Prostate gland (tissue), 2 donors: ENCODE measurements around the gene SULF2. TPM values are rescaled to one million over a fixed set of nuclear protein-coding genes. Genes with fewer than 3 reads are reported as not detected.

Source experiments
- DNase-seq: peaks from one replicate; pipeline ENCODE4 v3.0.0-alpha.2; 2019; ENCODE audit warnings: low spot score
- H3K27ac ChIP-seq, 2 donors: fragments of 200-600 bp; sonication (generic); 2 replicates each; pipeline ENCODE4 v1.5.1; 2017 to 2019
- H3K27me3 ChIP-seq: fragments of 200-600 bp; sonication (generic); replicated peaks from 2 replicates; pipeline ENCODE4 v1.5.1; 2019; ENCODE audit not compliant: insufficient read depth
- H3K36me3 ChIP-seq, 2 donors: fragments of 200-600 bp; sonication (generic); 1 replicate in 1 of 2; 2 replicates in 1 of 2; pipeline versions ENCODE4 v1.5.1 to v1.8.1; 2017 to 2019
- H3K4me1 ChIP-seq: fragments of 200-600 bp; sonication (generic); replicated peaks from 2 replicates; pipeline ENCODE4 v1.5.1; 2019
- H3K4me3 ChIP-seq, 2 donors: fragments of 200-600 bp; sonication (generic); 2 replicates each; pipeline ENCODE4 v1.5.1; 2017 to 2019
- H3K9me3 ChIP-seq: fragments of 200-600 bp; sonication (generic); 2 replicates; pipeline ENCODE4 v1.5.1; 2017
- CTCF ChIP-seq, 4 experiments: fragments of 200-600 bp in 2 of 4; fragments of 450-650 bp in 2 of 4; sonication (generic) in 2 of 4; IDR thresholded peaks; 1 replicate in 3 of 4; 2 replicates in 1 of 4; pipeline ENCODE4 v1.5.1; 2016 to 2019; ENCODE audit warnings: antibody characterized with exemption in 4 of 4, mild to moderate bottlenecking in 2 of 4, moderate library complexity in 2 of 4
- POLR2A ChIP-seq: fragments of 450-650 bp; IDR thresholded peaks from one replicate; pipeline ENCODE4 v1.6.1; 2016; ENCODE audit warnings: antibody characterized with exemption, mild to moderate bottlenecking
- POLR2AphosphoS5 ChIP-seq: sonication (generic); formaldehyde crosslinking; IDR thresholded peaks from one replicate; pipeline ENCODE4 v1.6.1; 2017; ENCODE audit warnings: antibody characterized with exemption
- WGBS: methylation state at CpG from one replicate; pipeline ENCODE4 v1.1.5; 2018; 5-methylcytosine and 5-hydroxymethylcytosine counted together
- intact Hi-C: fragments of 100-400 bp; cut with DNase I; formaldehyde crosslinking; loops from one replicate; pipeline ENCODE4 v1.14.2; 2022
- total RNA-seq, 2 donors: library from RNA; depleted of rRNA; stranded (reverse); fragments of >200 nt; gene quantifications; one replicate each; pipeline ENCODE4 v1.1.0, GENCODE V29; 2016

SULF2 gene
- total RNA-seq, 2 donors from 2014 or later: 43.6 to 82.0 TPM

DNA sequence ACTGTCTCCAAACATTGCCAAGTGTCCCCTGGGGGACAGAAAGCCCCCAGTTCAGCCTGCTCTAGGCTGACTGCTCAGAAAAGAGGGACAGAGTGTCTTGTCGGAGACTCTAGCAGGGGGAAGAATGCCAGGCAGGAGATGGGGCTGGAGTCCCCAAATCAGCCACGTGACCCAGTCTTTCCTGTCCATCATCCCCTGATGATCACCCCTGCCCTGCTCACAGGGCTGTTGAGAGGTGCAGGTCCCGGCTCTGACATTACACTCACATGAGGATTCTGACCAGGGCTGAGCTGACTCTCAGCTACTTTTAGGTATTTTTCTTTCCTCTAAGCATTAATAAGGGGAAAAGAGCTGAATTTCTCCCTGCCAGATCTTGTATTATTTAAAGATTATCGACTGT lies 115.8 kb downstream of the SULF2 start:
- no peak overlapping the region for H3K27ac ChIP-seq
- no peaks in the 10 kb centered on the region for H3K36me3 ChIP-seq
- TF ChIP-seq POLR2AphosphoS5 (no peak), CTCF (IDR thresholded peaks at IDR 0.05) (no peak), POLR2A (no peak)
- no peak for DNase-seq
- 85% methylated on average over 4 of the region's 4 CpGs for WGBS
- no peaks in the 10 kb centered on the region for H3K4me1 ChIP-seq
- no peak overlapping the region for H3K4me3 ChIP-seq
- no peaks in the 10 kb centered on the region for H3K27me3 ChIP-seq
- no peaks in the 10 kb centered on the region for H3K9me3 ChIP-seq
- intact Hi-C loops: no loop called here

DNA sequence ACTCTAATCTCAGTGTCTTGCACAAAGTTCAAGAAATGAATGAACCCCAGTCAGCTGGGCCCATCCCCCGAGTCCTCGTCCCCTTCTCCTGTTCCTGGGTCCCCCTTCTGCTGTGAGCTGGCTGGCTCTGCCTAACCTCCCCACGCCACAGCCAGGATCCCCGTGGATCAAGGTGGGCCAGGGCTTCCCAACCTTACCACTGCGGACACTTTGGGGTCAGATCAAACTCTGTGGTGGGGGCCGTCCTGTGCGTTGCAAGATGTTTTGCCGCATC lies 116.2 kb downstream of the SULF2 start:
- Histone ChIP-seq H3K27me3 (no peaks in the 10 kb centered on the region), H3K9me3 (no peaks in the 10 kb centered on the region), H3K4me1 (no peaks in the 10 kb centered on the region), H3K4me3 (no peak overlapping the region), H3K36me3 (no peaks in the 10 kb centered on the region), H3K27ac (no peak overlapping the region)
- DNase-seq: no peak
- intact Hi-C loops: no loop called here
- TF ChIP-seq POLR2AphosphoS5 (no peak), POLR2A (no peak), CTCF (IDR thresholded peaks at IDR 0.05) (no peak)
- 94% methylated on average over 8 of the region's 8 CpGs for WGBS

- Histone ChIP-seq H3K9me3 (no peaks in the 10 kb centered on the region), H3K4me1 (no peaks in the 10 kb centered on the region), H3K27ac (no peak overlapping the region), H3K27me3 (no peaks in the 10 kb centered on the region), H3K4me3 (no peak overlapping the region), H3K36me3 (no peaks in the 10 kb centered on the region)
- 97% methylated on average over 23 of the region's 23 CpGs for WGBS
- TF ChIP-seq POLR2A (no peak), POLR2AphosphoS5 (no peak), CTCF (IDR thresholded peaks at IDR 0.05) (no peak)
- no peak for DNase-seq
- intact Hi-C loops: no loop called here
These were observed 116.7 kb downstream of the SULF2 start for GRCh38 chr20:47668313-47669151.

DNA sequence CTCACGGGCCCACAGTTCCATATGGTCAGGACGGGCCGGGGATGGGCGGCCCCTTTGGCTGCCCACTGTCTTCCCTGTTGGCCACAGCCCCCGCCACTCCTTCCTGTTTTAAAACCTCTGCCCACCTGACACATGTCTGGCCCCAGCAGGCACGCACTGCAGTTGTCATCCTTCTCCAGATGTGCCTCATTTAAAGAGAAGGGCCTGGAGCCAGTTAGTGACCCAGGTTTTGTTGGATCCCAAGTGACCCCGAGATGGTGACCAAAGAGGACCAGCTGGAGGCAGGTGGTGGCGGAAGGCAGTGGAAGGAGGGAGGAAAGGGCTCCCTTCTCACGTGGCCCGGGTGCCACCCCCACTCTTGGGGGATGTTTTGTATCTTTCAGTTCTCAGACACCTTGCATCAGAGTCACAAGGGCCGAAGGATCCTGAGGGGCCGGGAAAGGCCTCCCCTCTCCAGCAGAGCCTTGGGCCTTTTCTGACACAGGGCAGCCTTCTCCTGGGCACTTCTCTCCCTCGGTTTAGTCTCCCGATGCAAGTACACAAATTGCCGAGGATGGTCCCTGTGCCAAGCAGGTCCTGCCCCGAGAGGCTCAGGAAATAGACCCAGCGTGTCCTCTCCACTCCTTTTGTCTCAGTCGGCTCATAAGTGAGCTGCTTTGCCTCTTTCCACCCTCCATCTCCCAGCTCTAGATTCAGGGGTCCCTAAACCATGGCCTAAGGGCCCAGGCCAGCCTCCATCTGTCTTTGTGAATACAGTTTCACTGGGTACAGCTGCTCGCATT lies 117.6 kb downstream of the SULF2 start:
- H3K9me3 ChIP-seq: no peaks in the 10 kb centered on the region
- no peak for DNase-seq
- H3K4me3 ChIP-seq: no peak overlapping the region
- TF ChIP-seq CTCF (IDR thresholded peaks at IDR 0.05) (no peak), POLR2A (no peak), POLR2AphosphoS5 (no peak)
- no peaks in the 10 kb centered on the region for H3K4me1 ChIP-seq
- H3K27ac ChIP-seq: no peak overlapping the region
- no peaks in the 10 kb centered on the region for H3K36me3 ChIP-seq
- intact Hi-C loops: no loop called here
- WGBS: 81% methylated on average over 19 of the region's 19 CpGs
- H3K27me3 ChIP-seq: no peaks in the 10 kb centered on the region
